Glomerular endothelial cell (primary cell): ENCODE data around the gene ZDHHC11. TPM values are rescaled to one million over a fixed set of nuclear protein-coding genes. Genes with fewer than 3 reads are reported as not detected.

Experiments used
- DNase-seq: peaks from one replicate; pipeline ENCODE4 v3.0.0-alpha.2; 2011; ENCODE audit warnings: low read depth, low spot score; ENCODE audit errors: extremely low read depth
- total RNA-seq: library from RNA; depleted of rRNA; stranded (reverse); fragments of >200 nt; gene quantifications from 2 replicates; pipeline ENCODE4 v1.2.3, GENCODE V29; 2015

ZDHHC11 gene
- 0.24 and 0.70 TPM in 2 replicates for total RNA-seq

- DNase-seq: no peak
Observed at GRCh38 chr5:850511-851006, at the start of gene ZDHHC11. Gene ZDHHC11, minus strand, starts transcription at chr5:850986. Its CDS starts 384 bp downstream, at chr5:850602.

GRCh38 chr5:893711-894110, 42.9 kb upstream of the ZDHHC11 start:
- DNase-seq: no peak

- DNase-seq: no peak
Observed at GRCh38 chr5:893137-893506, 42.3 kb upstream of the ZDHHC11 start.

GRCh38 chr5:892394-893136, 41.8 kb upstream of the ZDHHC11 start, which contains the start of the genes BRD9 and TRIP13:
Gene BRD9, minus strand, starts transcription at chr5:892801. Its CDS starts 144 bp downstream, at chr5:892657.
Gene TRIP13, plus strand, starts transcription at chr5:892884. Its CDS starts 115 bp downstream, at chr5:892999.
- no peak for DNase-seq

- no peak for DNase-seq
Observed at GRCh38 chr5:891837-892393, 41.1 kb upstream of the ZDHHC11 start.

GRCh38 chr5:891117-891836, 40.5 kb upstream of the ZDHHC11 start:
- DNase-seq: no peak

- no peak for DNase-seq
Observed at GRCh38 chr5:889075-889710, 38.4 kb upstream of the ZDHHC11 start.

GRCh38 chr5:888638-889035, 37.9 kb upstream of the ZDHHC11 start:
- no peak for DNase-seq

- DNase-seq: no peak
Observed at GRCh38 chr5:887947-888637, 37.3 kb upstream of the ZDHHC11 start.

GRCh38 chr5:886716-887325, 36.0 kb upstream of the ZDHHC11 start:
- DNase-seq: no peak

- no peak for DNase-seq
Observed at GRCh38 chr5:886036-886435, 35.2 kb upstream of the ZDHHC11 start.

- no peak for DNase-seq
Observed at GRCh38 chr5:885529-885928, 34.7 kb upstream of the ZDHHC11 start.

- no peak for DNase-seq
Observed at GRCh38 chr5:885127-885442, 34.3 kb upstream of the ZDHHC11 start.

GRCh38 chr5:884345-885126, 33.8 kb upstream of the ZDHHC11 start:
- DNase-seq: no peak

GRCh38 chr5:883475-884181, 32.8 kb upstream of the ZDHHC11 start:
- no peak for DNase-seq

- DNase-seq: no peak
Observed at GRCh38 chr5:882253-883183, 31.7 kb upstream of the ZDHHC11 start.

GRCh38 chr5:881551-881935, 30.8 kb upstream of the ZDHHC11 start:
- no peak for DNase-seq
